ENCODE results near the gene SLC10A3.

SLC10A3 gene

DNA sequence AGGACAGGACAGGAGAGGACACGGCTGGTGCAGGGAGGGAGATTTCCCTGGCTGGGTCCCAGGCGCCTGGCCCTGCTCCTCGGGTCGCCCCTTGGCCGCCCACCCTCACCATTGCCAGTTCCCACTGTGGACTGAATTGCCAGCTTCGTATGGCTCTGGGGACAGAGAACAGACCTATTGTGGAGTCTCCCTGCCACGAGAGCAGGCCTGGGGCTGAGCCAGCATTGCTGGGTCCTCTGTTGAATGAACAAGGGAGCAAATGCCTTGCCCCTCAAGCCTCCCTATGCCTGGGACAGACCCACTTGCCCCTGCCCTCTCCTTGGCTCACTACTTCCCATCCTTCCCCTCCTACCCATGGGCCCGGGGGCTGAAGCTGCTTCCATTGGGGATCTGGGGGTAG is 28.0 kb downstream of the SLC10A3 start:
- no peak for DNase-seq

DNA sequence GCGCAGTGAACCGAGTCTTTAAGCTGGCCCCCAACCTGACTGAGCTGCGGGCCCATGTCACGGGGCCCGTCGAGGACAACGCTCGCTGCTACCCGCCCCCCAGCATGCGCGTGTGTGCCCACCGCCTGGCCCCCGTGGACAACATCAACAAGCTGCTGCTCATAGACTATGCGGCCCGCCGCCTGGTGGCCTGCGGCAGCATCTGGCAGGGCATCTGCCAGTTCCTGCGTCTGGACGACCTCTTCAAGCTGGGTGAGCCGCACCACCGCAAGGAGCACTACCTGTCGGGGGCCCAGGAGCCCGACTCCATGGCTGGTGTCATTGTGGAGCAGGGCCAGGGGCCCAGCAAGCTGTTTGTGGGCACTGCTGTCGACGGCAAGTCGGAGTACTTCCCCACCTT is 30.1 kb downstream of the SLC10A3 start:
- no peak for DNase-seq

DNA sequence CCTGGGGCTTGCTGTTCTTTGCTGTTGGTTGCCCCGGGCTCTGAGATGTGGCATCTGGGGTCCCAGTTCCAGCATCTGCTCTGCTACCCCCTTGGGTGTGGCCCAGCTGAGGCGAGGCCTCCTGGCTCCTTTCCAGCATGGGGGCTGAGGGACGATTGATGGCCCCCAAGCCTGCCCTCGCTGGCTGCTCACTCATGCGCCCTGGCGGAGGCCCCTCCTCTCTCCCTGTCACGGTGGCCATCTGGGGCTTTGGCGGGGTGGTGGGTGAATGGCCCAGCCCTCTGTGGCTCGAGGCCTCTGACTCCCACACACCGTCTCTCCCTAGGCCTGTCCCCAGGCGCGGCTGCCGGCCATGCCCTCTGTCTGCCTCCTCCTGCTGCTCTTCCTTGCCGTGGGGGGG is 30.6 kb downstream of the SLC10A3 start:
- no peak for DNase-seq

DNA sequence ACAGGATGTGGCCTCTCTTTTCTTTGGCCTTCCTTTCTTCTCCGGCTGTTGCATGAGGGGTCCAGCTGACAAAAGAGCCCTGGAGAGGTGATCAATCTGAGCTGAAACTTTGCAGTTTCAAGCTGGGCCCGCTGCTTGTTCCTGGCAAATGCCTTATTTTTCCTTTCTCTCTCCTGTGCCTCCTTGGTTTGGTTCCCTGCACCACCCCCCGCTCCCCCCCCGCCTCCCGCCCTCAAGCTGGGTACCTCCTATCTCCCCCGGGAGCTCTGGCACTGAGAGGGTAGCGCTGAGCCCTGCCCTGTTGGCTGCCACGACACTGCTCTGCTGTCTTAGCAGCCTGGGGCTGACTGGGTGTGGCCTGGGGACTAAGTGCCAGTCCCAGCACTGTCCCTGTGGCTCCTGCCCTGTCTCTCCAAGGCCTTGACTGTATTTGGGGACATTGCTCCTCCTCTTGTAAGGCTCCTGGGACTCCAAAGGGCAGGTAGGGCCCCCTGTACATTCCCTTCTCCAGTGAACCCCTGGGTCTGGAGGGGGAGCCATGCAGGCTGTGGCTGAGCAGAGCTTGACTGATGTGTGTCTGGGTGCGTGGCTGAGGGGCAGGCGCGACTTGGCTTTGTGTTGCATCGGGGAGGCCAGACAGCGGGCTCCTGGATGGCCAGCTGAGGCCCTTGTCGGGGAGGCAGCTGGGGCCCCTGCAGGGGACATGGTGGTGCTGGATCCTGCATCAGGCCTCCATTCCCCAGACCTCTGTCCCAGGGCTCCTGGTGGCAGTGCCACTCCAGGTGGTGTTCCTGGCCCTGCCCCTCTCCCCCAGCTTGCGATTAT is 31.3 kb downstream of the SLC10A3 start:
- DNase-seq, result no peak

DNA sequence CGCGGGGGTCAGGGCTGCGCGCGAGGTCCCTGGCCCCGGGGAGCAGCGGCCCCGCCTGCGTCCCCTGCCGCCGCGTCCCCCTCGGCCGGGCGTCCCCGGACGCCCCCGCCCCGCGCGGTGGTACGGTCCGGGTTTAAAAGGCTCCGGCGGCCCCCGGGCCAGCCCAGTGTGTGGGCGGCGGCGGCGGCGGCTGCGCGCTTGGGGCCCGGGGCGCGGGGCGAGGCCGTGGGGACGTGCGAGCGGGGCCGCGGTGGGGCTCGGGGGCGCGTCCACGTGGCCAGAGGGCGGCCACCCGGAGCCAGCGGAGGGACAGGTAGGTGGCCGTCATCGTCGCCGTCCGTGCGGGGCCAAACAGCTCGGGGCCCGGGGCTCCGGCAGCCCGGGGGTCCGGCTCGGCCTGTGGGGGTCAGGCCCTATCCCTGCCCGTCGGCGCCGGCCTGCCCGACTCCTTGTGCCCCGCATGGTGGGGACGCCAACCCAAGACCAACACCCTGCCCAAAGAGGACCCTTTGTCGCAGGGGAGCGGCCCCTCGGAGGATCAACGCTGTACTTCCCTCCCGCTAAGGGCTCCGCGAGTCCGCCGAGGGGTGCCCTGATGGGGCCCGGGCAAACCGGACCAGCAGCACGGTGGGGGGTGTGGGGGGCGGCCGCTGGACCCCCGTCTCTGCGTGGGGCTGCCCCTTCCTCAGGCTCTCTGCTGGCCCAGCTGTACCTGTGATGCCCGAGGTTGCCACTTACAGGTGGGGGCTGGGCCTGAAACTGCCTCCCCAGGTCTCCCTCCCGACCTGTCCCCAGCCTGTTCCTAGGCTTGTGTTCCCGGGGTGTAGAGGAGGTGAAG is 32.1 kb downstream of the SLC10A3 start, which contains the start of gene PLXNA3:
Gene PLXNA3 (plus strand): TSS at position 166 of the 838 bp plus-strand sequence. CDS start 1,903 bp downstream, outside the sequence.
- no peak for DNase-seq

DNA sequence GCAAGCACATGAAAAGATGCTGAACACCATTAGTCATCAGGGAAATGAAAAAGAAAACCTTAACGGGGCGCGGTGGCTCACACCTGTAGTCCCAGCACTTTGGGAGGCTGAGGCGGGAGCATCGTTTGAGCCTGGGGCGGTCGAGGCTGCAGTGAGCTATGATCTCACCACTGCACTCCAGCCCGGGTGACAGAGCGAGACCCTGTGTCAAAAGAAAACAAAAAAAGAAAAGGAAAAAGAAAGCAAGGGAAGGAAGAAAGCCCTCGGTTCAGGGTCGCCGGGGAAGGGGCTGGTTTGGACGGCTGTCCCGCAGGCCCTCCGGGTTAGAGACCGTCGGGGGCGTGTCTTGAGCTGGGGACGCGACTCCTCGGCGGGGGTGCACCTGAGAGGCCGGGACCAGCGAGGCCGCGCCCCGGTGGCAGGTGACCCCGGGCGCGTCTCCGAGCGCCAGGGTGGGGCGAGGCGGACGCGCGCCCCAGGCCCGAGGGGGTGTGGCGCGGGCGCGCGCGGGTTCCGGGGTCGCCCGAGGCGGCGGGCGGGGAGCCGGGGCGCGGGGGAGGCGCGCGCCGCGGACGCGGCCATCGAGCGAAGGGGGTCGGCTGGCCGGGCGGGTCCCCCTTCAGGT is 32.8 kb downstream of the SLC10A3 start:
- no peak for DNase-seq

DNA sequence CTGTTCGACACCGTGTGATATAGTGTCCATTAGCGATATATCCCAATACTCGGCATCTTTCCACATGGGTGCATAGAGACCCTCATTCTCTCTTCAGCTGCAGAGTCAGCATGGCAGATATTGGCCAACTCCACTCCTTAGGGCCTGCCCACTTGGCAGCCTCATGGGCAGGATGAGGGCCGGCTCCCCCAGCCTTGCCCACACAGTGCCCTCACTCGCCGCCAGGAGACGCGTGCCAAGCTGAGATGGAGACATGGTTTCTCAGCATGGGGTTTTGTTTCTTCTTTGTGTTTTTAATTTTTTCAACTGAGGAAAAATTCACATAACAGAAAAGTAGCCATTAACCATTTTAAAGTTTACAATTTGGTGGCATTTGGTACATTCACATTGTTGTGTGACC is 37.6 kb downstream of the SLC10A3 start:
- DNase-seq, result no peak

DNA sequence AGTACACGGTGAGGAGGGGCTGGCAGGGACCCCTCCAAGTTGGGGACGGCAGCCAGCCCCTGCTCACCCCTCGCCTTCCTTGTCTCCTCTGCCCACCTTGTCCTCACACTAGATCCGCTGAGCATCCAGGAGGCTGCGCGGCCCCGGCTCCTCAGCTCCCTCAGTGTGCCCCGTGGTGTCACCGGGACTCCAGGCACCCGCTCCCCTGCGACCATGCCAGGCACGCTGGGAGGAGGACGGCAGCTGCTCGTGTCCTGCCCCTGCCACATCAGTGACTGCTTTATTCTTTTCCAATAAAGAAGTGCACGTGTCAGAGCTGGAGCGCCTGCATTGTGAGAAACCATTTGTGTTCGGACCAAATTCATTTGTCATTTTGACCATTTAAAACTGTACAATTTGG is 40.1 kb downstream of the SLC10A3 start:
- no peak for DNase-seq

DNA sequence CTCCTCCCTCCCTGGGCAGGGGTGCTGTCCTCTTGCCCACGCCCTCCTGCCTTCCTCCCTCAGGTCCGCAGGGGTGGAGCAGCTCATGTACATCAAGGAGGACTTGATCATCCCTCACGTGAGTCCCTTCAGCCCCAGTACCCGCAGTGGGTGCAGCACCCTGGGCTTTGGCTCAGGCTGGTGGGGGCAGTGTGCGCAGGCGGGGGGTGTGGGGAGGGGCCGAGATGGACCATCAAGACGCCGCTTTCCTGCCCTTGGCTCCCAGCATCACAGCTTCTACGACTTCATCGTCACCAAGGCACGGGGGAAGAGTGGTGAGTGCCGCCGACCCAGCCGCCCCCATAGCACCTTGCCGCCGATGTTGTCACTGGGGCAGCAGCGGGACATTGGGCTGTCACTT is 40.8 kb downstream of the SLC10A3 start:
- DNase-seq, result no peak

DNA sequence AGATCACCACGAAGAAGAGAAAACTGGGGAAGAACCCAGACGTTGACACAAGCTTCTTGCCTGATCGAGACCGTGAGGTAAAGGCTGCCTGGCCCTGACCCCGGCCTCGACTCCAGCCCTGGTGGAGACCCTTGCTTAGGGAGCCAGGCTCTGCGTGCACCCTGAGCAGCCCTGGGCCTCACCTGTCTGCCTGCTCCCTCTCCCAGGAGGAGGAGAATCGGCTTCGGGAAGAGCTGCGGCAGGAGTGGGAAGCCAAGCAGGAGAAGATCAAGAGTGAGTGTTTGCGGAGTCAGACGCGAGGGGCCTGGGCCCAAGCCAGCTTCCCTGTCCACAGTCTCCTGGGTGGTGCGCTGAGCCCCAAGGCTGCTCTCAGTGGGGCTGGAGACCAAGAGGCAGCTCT is 41.9 kb downstream of the SLC10A3 start:
- no peak for DNase-seq

DNA sequence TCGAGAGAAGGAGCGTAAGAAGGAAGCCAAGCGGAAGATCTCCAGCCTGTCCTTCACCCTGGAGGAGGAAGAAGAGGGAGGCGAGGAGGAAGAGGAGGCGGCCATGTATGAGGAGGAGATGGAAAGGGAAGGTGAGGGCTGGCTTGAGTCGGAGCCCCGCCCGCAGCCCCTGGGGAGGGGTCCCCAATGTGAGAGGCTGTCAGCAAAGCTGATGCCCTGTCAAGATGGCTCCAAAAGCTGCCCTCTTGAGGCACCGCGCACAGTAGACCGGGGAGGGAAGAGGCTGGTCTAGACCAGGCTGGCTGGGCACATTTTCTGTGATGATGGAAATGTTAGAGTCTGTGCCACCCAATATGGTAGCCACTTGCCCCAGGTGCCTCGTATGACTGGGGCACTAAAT is 44.0 kb downstream of the SLC10A3 start:
- DNase-seq, result no peak

DNA sequence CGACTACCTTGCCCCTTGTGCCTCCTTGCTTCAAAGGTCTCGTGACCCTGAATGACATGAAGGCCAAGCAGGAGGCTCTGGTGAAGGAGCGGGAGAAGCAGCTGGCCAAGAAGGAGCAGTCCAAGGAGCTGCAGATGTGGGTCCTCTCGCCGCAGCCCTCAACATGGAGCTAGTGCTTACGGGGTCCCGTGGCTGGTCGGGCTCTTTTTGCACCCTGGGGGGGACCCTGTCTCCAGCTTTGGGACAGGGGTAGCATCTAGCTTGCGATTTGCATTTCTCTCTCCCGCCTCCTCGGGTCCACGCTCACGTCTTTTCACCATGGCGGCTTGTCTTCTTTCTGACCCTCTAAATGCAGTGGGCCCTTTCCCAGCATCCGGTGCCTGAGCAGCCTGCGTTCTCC is 44.7 kb downstream of the SLC10A3 start:
- no peak for DNase-seq

DNA sequence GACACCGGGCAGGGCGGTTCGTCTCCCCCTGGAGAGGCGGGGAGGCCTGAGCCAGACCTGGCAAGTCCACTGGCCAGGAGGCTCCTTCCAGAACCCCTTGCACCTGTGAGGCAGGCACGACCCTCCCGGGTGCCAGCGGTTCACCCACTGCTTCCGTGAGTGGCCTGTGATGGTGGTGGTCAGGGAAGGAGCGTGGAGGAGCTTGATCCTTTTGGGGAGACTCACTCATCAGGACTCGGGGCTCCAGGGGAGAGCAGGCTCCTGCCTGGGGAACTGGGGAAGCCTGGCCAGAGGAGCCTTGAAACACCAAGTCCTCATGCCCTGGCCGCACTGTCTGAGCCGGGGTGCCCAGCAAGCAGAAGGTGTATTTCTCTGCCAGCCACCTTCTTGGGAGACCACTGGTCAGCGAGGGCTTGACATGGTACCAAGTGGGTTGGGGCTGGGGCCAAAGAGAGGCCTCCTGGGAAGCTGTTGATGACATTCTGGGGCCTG is 45.6 kb downstream of the SLC10A3 start:
- DNase-seq, result no peak

DNA sequence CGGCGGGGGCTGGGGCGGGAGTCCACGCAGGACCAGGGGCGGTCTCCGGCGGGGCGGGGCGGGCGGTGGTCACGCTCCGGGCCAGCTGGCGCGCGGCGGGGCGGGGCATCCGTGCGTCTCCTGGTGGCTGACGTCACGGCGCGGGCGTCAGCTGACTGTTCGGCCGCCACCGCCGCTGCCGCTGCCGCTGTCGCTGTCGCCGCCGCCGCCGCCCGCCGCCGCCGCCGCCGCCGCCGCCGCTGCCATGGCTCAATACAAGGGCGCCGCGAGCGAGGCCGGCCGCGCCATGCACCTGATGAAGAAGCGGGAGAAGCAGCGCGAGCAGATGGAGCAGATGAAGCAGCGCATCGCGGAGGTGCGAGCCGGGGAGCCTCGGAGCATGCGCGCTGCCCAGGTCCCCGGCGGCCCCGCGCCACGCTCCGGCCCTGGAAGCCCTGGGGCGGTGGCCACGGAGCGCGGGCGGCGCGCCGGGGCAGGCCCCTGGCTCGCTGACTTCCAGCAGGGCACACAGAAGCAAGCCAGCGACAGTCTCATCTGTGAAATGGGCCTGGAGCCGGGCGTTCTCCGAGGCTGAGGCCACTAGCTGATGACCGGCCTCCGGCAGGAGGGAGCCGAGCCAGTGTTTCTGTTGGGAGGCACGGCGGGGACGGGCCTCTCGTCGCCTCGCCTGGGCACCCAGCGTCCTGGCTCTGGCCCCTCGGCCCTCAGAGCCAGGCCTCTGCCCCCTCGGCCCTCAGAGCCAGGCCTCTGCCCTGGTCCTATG is 46.3 kb downstream of the SLC10A3 start, which contains the start of gene FAM50A:
Gene FAM50A (plus strand): TSS at position 150 of the 763 bp plus-strand sequence. CDS start 95 bp downstream, at position 245.
- peak; percentile 45 for DNase-seq

DNA sequence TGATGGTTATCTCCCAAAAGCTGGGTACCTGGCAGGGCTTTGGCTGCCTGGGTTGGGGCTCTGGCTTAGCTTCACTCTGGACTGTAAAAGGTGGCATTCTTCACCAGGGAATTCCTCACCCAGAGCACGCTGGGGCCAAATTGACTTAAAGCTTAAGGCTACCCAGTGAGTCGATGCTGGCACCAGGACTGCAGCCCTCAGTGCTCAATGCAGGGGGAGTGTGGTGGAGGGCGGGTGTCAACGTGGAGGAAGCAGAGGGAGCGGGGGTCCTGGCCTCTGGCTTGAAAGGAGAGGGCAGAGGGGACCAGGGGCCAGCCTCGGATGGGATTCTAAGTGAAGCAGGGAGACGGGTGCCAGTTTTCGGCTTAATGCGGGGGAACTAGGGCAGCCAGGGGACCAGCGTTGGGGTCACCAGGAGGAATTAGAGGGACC is 46.9 kb downstream of the SLC10A3 start:
- no peak for DNase-seq

DNA sequence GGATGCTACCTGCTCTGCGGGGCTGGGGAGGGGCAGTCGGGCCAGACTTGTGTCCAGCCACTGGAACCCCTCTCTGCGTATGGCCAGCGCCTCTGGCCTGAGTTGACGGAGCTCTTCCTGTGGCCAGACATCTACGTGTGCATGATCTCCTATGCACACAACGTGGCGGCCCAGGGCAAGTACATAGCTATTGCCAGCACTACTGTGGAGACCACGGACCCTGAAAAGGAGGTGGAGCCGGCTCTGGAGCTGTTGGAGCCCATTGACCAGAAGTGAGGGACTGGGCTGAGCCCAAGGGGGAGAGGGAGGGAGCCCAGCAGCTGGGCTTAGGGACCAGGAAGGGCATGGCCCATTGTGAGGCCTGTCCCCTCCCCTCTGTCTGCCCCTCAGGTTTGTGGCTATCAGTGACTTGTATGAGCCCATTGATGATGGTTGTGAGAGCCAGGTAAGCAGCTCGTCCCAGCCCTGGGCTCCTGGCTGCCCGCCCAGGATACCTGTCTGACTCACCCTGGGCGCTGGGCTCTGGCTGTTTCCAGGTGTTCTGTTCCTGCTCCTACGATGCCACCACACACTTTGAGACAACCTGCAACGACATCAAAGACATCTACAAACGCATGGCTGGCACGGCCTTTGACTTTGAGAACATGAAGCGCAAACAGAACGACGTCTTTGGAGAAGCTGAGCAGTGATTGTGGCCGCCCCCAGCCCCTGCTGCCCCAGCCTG is 48.3 kb downstream of the SLC10A3 start:
- DNase-seq, result no peak

DNA sequence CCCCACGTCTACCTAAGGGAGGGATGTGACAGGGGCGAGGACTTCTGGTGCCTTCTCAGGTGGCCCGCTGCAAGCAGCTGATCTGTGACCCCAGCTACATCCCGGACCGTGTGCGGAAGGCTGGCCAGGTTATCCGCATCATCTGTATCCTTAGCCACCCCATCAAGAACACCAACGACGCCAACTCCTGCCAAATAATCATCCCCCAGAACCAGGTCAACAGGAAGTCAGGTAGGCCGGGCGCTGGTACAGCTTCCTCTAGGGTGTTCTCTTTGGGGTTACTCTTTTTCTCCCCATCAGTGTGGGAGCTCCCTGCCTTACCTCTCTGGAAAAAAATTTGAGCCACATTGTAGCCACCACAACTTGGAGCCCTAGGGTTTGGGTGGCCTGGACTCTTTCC is 48.9 kb downstream of the SLC10A3 start:
- DNase-seq, result no peak

DNA sequence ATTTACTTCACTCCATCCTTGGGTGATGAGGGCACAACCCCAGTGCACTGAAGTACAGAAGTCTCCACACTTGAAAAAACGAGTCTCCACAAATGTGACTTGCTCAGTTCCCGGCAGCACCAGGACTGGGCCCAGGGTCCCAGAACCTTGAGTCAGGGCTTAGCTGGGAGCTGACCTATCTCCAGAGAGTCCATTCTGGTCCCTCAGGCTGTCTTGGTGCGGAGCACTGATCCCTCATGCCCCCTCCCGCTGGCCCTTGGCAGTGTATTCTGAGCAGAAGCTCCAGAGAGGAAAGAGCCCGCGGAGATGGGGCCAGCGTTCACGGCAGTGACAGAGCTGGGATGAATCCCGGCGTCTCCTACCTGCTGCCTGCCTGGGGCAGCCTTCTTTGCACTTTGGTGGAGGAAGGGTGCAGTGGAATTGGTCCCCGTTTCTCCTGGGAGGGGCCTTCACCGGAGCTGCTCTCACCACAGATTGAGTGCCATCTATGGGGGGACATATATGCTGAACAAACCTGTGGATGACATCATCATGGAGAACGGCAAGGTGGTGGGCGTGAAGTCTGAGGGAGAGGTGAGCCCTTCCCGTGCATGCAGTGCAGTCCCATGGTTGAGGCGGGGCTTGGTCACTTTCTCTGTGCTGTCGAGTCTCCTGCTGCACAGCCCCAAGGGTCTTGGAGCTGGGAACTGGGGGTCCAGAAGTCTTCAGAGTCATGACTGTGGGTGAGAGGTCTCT is 49.6 kb downstream of the SLC10A3 start:
- DNase-seq, result no peak

DNA sequence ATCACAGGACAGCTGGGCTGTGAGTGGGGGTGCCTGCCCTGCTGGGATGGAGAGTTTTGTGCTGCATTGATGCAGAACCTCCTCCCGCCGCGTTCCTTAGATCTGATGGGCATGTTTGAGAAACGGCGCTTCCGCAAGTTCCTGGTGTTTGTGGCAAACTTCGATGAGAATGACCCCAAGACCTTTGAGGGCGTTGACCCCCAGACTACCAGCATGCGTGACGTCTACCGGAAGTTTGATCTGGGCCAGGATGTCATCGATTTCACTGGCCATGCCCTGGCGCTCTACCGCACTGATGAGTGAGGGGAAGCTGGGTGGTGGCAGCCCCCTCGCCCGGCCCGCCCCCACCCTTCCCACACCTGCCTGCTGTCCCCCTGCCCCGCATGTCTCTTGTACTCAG is 50.6 kb downstream of the SLC10A3 start:
- no peak for DNase-seq

DNA sequence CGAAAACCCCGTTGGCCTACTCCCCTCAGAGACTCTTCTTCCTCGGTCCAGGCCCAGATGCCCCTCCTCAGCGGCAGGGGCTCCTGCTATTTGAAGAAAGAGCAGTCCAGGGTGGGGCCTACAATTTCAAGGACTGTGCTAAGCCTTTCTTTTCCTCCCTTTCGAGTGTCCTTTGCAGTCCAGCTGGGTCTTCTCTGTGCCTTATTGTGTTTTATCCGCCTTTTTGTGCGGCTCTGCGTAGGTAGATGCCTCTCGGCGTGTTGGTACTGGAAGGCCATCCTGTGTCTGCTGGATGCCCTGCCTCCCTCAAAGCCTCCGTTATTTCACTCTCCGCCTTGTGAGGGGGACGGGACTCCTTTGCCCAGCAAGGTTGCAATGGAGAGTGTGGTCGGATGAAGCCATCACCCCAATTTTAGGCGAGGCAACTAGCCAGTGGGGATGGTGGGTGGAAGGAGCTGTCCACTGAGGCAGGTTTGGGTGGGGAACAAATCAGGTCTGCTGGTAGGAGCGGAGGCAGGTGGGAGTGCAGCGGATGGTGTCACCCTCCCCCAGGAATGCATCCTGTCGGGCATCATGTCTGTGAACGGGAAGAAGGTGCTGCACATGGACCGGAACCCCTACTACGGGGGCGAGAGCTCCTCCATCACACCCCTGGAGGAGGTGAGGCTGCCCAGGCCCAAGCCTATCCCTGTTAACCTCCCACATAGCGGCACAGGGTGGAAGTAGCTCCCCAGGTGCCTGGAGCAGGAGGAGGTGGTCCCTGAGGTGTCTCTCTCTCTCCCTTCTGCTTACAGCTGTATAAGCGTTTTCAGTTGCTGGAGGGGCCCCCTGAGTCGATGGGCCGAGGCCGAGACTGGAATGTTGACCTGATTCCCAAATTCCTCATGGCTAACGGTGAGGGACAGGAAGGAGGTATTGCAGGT is 52.2 kb downstream of the SLC10A3 start:
- DNase-seq, result no peak
